GM12801 (cell line): ENCODE results near the gene TRIM75.

Source experiments
- CTCF ChIP-seq: IDR thresholded peaks from one replicate; pipeline ENCODE4 v1.5.1; 2011; ENCODE audit warnings: control low read depth; ENCODE audit not compliant: insufficient read length; ENCODE audit errors: extremely low read depth

TRIM75 gene

GRCh38 chr4:165053645-165054044, at the start of gene TRIM75:
Gene TRIM75 (plus strand): TSS chr4:165053866. CDS start chr4:165059148, 5,282 bp downstream.
- TF ChIP-seq CTCF, result no peak

GRCh38 chr4:165005352-165005925, 48.2 kb upstream of the TRIM75 start:
- TF ChIP-seq CTCF, result no peak

- no peak for TF ChIP-seq CTCF
These were observed 47.2 kb upstream of the TRIM75 start for GRCh38 chr4:165006456-165006855.

- TF ChIP-seq CTCF, result no peak
These were observed 46.8 kb upstream of the TRIM75 start for GRCh38 chr4:165006886-165007285.

GRCh38 chr4:165009493-165010227, 44.0 kb upstream of the TRIM75 start:
- no peak for TF ChIP-seq CTCF

- no peak for TF ChIP-seq CTCF
These were observed 43.2 kb upstream of the TRIM75 start for GRCh38 chr4:165010487-165010886.

GRCh38 chr4:165010991-165011390, 42.7 kb upstream of the TRIM75 start:
- TF ChIP-seq CTCF, result no peak
